ENCODE data around the gene NR2F6.

GRCh38 chr19:17266026-17266425, 20.3 kb upstream of the NR2F6 start:
- TF ChIP-seq CTCF (IDR thresholded peaks at IDR 0.05; ENCODE audit: low read depth, low read length) (no peak), MAX (IDR thresholded peaks at IDR 0.05; ENCODE audit: low read depth, low read length) (no peak), POLR2A (IDR thresholded peaks at IDR 0.05; ENCODE audit: extremely low read depth, insufficient read length) (no peak), MYC (IDR thresholded peaks at IDR 0.05; ENCODE audit: low read depth, low read length) (no peak)

Measured in NB4 (cell line).